ENCODE measurements around the gene MAML1. TPM values are rescaled to one million over a fixed set of nuclear protein-coding genes. Genes with fewer than 3 reads are reported as not detected.
A peak's percentile ranks its signal among the peaks of the same experiment; 100 is the strongest.

Gene MAML1
- total RNA-seq, 1 donor from 2014 or later = 26.0 TPM

DNA sequence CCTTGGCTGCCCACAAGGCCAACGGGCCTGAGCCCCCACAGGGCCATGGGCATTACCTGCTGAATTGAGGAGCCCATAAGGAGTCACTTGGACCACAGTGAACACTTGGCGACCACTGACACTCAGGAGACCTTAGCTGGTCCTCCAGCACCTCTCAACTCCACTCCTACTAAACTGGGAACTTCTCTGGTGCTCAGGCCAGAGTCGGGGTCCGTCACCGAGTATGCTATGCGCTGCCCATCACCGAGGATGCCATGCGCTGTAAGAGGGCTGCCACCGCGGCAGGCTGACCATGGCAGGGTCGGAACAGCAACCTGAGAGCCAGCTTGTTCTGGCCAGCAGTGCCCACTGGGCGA is 87.5 kb downstream of the MAML1 start:
- H3K36me3 ChIP-seq (ENCODE audit: insufficient read depth, low read length) = peaks cover 13% of the 10 kb centered on the region
- H3K27ac ChIP-seq (ENCODE audit: low read depth, low read length) = peak overlapping the region; percentile 96
- Mint-ChIP-seq H3K9me3 (ENCODE audit: unreplicated experiment) (no peaks in the 10 kb centered on the region), H3K4me1 (ENCODE audit: low read depth, unreplicated experiment) (peaks cover 24% of the 10 kb centered on the region), H3K36me3 (ENCODE audit: low read depth, unreplicated experiment) (peaks cover 19% of the 10 kb centered on the region), H3K4me3 (ENCODE audit: unreplicated experiment) (peak overlapping the region; percentile 77), H3K27me3 (ENCODE audit: low read depth, unreplicated experiment) (no peaks in the 10 kb centered on the region), H3K27ac (ENCODE audit: unreplicated experiment) (peak overlapping the region; percentile 88)
- DNase-seq (ENCODE audit: low read depth) (no peak), FAIRE-seq (no peak)
- H2AFZ ChIP-seq (ENCODE audit: low read depth, low read length) = no peak overlapping the region
- no peaks in the 10 kb centered on the region for H3K27me3 ChIP-seq (ENCODE audit: insufficient read depth, low read length)
- TF ChIP-seq, protein P1, sequence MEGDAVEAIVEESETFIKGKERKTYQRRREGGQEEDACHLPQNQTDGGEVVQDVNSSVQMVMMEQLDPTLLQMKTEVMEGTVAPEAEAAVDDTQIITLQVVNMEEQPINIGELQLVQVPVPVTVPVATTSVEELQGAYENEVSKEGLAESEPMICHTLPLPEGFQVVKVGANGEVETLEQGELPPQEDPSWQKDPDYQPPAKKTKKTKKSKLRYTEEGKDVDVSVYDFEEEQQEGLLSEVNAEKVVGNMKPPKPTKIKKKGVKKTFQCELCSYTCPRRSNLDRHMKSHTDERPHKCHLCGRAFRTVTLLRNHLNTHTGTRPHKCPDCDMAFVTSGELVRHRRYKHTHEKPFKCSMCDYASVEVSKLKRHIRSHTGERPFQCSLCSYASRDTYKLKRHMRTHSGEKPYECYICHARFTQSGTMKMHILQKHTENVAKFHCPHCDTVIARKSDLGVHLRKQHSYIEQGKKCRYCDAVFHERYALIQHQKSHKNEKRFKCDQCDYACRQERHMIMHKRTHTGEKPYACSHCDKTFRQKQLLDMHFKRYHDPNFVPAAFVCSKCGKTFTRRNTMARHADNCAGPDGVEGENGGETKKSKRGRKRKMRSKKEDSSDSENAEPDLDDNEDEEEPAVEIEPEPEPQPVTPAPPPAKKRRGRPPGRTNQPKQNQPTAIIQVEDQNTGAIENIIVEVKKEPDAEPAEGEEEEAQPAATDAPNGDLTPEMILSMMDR (IDR thresholded peaks at IDR 0.05; ENCODE audit: insufficient read depth, low read depth, low read length) = no peak
- TF ChIP-seq EZH2 (IDR thresholded peaks at IDR 0.05; ENCODE audit: insufficient read depth, low read length) = no peak
- H3K4me3 ChIP-seq (ENCODE audit: insufficient read depth, low read depth, low read length) = peak overlapping the region; percentile 74
- peak overlapping the region; percentile 97 for H3K9ac ChIP-seq (ENCODE audit: low read length)
- peaks cover 53% of the 10 kb centered on the region for H3K79me2 ChIP-seq (ENCODE audit: insufficient read depth, low read length)
- H4K20me1 ChIP-seq (ENCODE audit: insufficient read depth, low read length) = peaks cover 44% of the 10 kb centered on the region
- H3K9me3 ChIP-seq (ENCODE audit: insufficient read depth, low read depth, low read length) = no peaks in the 10 kb centered on the region
- H3K4me1 ChIP-seq (ENCODE audit: insufficient read depth, low read length) = peaks cover 47% of the 10 kb centered on the region
- peak overlapping the region; percentile 84 for H3K4me2 ChIP-seq (ENCODE audit: low read length)

DNA sequence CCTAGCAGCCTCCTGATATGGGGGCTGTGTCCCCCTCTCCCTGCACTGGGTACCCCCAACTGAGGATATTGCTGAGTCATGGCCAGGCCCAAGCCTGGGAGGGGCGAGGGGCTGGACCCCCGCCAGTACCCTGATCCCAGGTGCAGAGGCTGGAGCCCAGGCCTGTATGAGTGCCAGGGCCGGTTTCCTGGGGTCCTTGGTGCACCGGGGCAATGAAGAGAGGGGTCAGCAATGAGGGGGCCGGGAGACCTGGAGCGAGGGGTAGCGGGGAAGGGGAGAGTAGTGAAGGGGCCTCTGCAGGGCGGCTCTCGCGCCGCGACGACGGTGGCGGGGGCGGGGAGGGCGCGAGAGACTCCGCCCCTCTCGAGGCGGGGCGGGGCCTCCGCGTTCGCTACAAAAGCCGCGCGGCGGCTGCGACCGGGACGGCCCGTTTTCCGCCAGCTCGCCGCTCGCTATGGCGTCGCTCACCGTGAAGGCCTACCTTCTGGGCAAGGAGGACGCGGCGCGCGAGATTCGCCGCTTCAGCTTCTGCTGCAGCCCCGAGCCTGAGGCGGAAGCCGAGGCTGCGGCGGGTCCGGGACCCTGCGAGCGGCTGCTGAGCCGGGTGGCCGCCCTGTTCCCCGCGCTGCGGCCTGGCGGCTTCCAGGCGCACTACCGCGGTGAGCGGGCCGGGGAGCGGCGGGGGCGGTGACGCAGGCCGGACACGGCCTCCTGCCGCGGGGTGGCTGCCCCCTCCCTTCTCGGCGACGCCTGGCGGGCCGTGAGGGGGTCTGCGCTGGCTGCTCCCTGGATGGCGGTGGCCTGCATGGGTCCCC is 88.1 kb downstream of the MAML1 start, which contains the start of gene SQSTM1:
Gene SQSTM1, plus strand, starts transcription at position 423 of the 815 bp plus-strand sequence. Its CDS starts 32 bp downstream, at position 455.
- Mint-ChIP-seq H3K4me1 (ENCODE audit: low read depth, unreplicated experiment) (peaks cover 28% of the 10 kb centered on the region), H3K27me3 (ENCODE audit: low read depth, unreplicated experiment) (no peaks in the 10 kb centered on the region), H3K36me3 (ENCODE audit: low read depth, unreplicated experiment) (peaks cover 18% of the 10 kb centered on the region), H3K4me3 (ENCODE audit: unreplicated experiment) (peak within 1 kb of the TSS; percentile 92), H3K9me3 (ENCODE audit: unreplicated experiment) (no peaks in the 10 kb centered on the region), H3K27ac (ENCODE audit: unreplicated experiment) (peak within 1 kb of the TSS; percentile 96)
- TF ChIP-seq EZH2 (IDR thresholded peaks at IDR 0.05; ENCODE audit: insufficient read depth, low read length) = no peak
- TF ChIP-seq, protein P1 (IDR thresholded peaks at IDR 0.05; ENCODE audit: insufficient read depth, low read depth, low read length) = no peak
- Histone ChIP-seq H2AFZ (ENCODE audit: low read depth, low read length) (peak within 1 kb of the TSS; percentile 71), H3K79me2 (ENCODE audit: insufficient read depth, low read length) (peaks cover 59% of the 10 kb centered on the region), H3K27ac (ENCODE audit: low read depth, low read length) (peak within 1 kb of the TSS; percentile 96), H3K36me3 (ENCODE audit: insufficient read depth, low read length) (peaks cover 19% of the 10 kb centered on the region), H3K9me3 (ENCODE audit: insufficient read depth, low read depth, low read length) (no peaks in the 10 kb centered on the region), H3K9ac (ENCODE audit: low read length) (peak within 1 kb of the TSS; percentile 97), H3K4me1 (ENCODE audit: insufficient read depth, low read length) (peaks cover 48% of the 10 kb centered on the region), H3K4me2 (ENCODE audit: low read length) (peak within 1 kb of the TSS; percentile 84), H3K4me3 (ENCODE audit: insufficient read depth, low read depth, low read length) (peak within 1 kb of the TSS; percentile 74), H4K20me1 (ENCODE audit: insufficient read depth, low read length) (peaks cover 49% of the 10 kb centered on the region), H3K27me3 (ENCODE audit: insufficient read depth, low read length) (no peaks in the 10 kb centered on the region)
- FAIRE-seq (no peak), DNase-seq (ENCODE audit: low read depth) (peak; percentile 50)

Data from astrocyte (in vitro differentiated cells and primary cell).